IMR-90 (cell line): ENCODE measurements around the gene XYLB. TPM values are rescaled to one million over a fixed set of nuclear protein-coding genes. Genes with fewer than 3 reads are reported as not detected.

Source experiments
- ATAC-seq: fragments of 200-7000 bp; cut with Tn5 transposase; 2 replicates; pipeline ENCODE4 v1.9.1; 2020; ENCODE audit warnings: low read depth, mild to moderate bottlenecking, moderate library complexity
- BruUV-seq: library from RNA; stranded (reverse); fragments of 400-500 nt; replicated peaks from 2 replicates; lab custom pipeline; 2021; lab: Mats Ljungman, UMichigan
- CTCF ChIA-PET: fragments of 300-600 bp; formaldehyde crosslinking; extraction: SDS; loops from one replicate; lab custom pipeline; 2021; ENCODE audit warnings: antibody characterized with exemption; lab: Yijun Ruan, JAX
- POLR2A ChIA-PET: fragments of 300-600 bp; sonication (Branson Sonifier 250); formaldehyde crosslinking; loops from one replicate; lab custom pipeline; 2022; ENCODE audit warnings: antibody characterized with exemption; ENCODE audit not compliant: unreplicated experiment; lab: Charles Lee
- DNase-seq: peaks from one replicate; pipeline ENCODE4 v3.0.0; 2013
- H2AFZ ChIP-seq: replicated peaks from 2 replicates; pipeline ENCODE3; 2013; ENCODE audit warnings: low read length, mild to moderate bottlenecking; ENCODE audit not compliant: poor library complexity
- H2AK5ac ChIP-seq: 2 replicates; pipeline ENCODE4 v1.6.1; 2013; ENCODE audit warnings: low read depth, low read length, inconsistent platforms
- H2AK9ac ChIP-seq: replicated peaks from 2 replicates; pipeline ENCODE3; 2013; ENCODE audit warnings: mild to moderate bottlenecking, low read depth, low read length, moderate library complexity; ENCODE audit not compliant: poor library complexity
- H2BK120ac ChIP-seq: 2 replicates; pipeline ENCODE4 v1.6.1; 2013; ENCODE audit warnings: low read depth, low read length, inconsistent platforms
- H2BK15ac ChIP-seq: 3 replicates; pipeline ENCODE4 v1.6.1; 2013; ENCODE audit warnings: low read depth, low read length, inconsistent platforms
- H2BK20ac ChIP-seq: 2 replicates; pipeline ENCODE4 v1.6.1; 2013; ENCODE audit warnings: low read depth, mild to moderate bottlenecking, inconsistent platforms, low read length, moderate library complexity
- H2BK5ac ChIP-seq: 2 replicates; pipeline ENCODE4 v1.6.1; 2013; ENCODE audit warnings: mild to moderate bottlenecking, low read depth, low read length, inconsistent platforms; ENCODE audit not compliant: poor library complexity, severe bottlenecking
- H3K14ac ChIP-seq: replicated peaks from 2 replicates; pipeline ENCODE4 v1.6.1; 2013; ENCODE audit warnings: low read depth, low read length, inconsistent platforms
- H3K18ac ChIP-seq: 2 replicates; pipeline ENCODE4 v1.6.1; 2013; ENCODE audit warnings: low read depth, low read length, control low read depth
- H3K23ac ChIP-seq: 2 replicates; pipeline ENCODE4 v1.6.1; 2013; ENCODE audit warnings: low read depth, low read length, inconsistent platforms
- H3K27ac ChIP-seq: 2 replicates; pipeline ENCODE4 v1.5.1; 2013; ENCODE audit warnings: mild to moderate bottlenecking, control low read depth, low read length; ENCODE audit not compliant: insufficient read depth
- H3K27me3 ChIP-seq: 2 replicates; pipeline ENCODE4 v1.6.1; 2013; ENCODE audit warnings: low read length; ENCODE audit not compliant: control insufficient read depth, insufficient read depth
- H3K36me3 ChIP-seq: 2 replicates; pipeline ENCODE4 v1.6.1; 2013; ENCODE audit warnings: low read length, mixed read lengths; ENCODE audit not compliant: control insufficient read depth, insufficient read depth
- H3K4ac ChIP-seq: 2 replicates; pipeline ENCODE4 v1.6.1; 2013; ENCODE audit warnings: low read depth, low read length, inconsistent platforms
- H3K4me1 ChIP-seq: 2 replicates; pipeline ENCODE4 v1.6.1; 2013; ENCODE audit warnings: low read length, mixed read lengths; ENCODE audit not compliant: control insufficient read depth, insufficient read depth
- H3K4me2 ChIP-seq: 2 replicates; pipeline ENCODE4 v1.6.1; 2013; ENCODE audit warnings: low read depth, mild to moderate bottlenecking, control low read depth, low read length, moderate library complexity
- H3K4me3 ChIP-seq: 2 replicates; pipeline ENCODE4 v1.5.1; 2013; ENCODE audit warnings: low read depth, mild to moderate bottlenecking, control low read depth, low read length, moderate library complexity; ENCODE audit not compliant: insufficient read depth
- H3K56ac ChIP-seq: 2 replicates; pipeline ENCODE4 v1.6.1; 2013; ENCODE audit warnings: low read length, inconsistent platforms; ENCODE audit not compliant: insufficient read depth; ENCODE audit errors: extremely low read depth
- H3K79me1 ChIP-seq, 2 experiments: 2 replicates each; pipeline ENCODE4 v1.6.1; 2013; ENCODE audit warnings: low read length in 2 of 2, inconsistent platforms in 1 of 2, low read depth in 1 of 2
- H3K9ac ChIP-seq: 2 replicates; pipeline ENCODE4 v1.6.1; 2013; ENCODE audit warnings: low read depth, low read length, control low read depth
- H3K9me1 ChIP-seq: 2 replicates; pipeline ENCODE4 v1.6.1; 2013; ENCODE audit warnings: low read length, inconsistent platforms; ENCODE audit not compliant: insufficient read depth
- H3K9me3 ChIP-seq: 2 replicates; pipeline ENCODE4 v1.6.1; 2013; ENCODE audit warnings: low read length; ENCODE audit not compliant: control insufficient read depth, insufficient read depth
- H4K20me1 ChIP-seq: 2 replicates; pipeline ENCODE4 v1.6.1; 2013; ENCODE audit warnings: low read length, inconsistent platforms; ENCODE audit not compliant: insufficient read depth
- H4K5ac ChIP-seq: 2 replicates; pipeline ENCODE4 v1.6.1; 2013; ENCODE audit warnings: mild to moderate bottlenecking, low read depth, low read length, control low read depth
- H4K8ac ChIP-seq, 2 experiments: 2 replicates each; pipeline ENCODE4 v1.6.1; 2013; ENCODE audit warnings: low read depth in 2 of 2, low read length in 2 of 2, control low read depth in 1 of 2, inconsistent platforms in 1 of 2
- H4K91ac ChIP-seq: 2 replicates; pipeline ENCODE4 v1.6.1; 2013; ENCODE audit warnings: low read depth, low read length, inconsistent platforms; ENCODE audit not compliant: insufficient read depth
- CEBPB ChIP-seq: IDR thresholded peaks from 2 replicates; pipeline ENCODE4 v1.6.1; 2012; ENCODE audit warnings: low read depth, low read length, improper control_type of control experiment
- MAZ ChIP-seq: IDR thresholded peaks from 2 replicates; pipeline ENCODE4 v1.6.1; 2012; ENCODE audit warnings: low read depth, mild to moderate bottlenecking, low read length, improper control_type of control experiment, moderate library complexity, borderline replicate concordance
- WGBS, 2 experiments: methylation state at CpG; one replicate each; pipeline versions ENCODE4 v1.1.5 to v1.1.7; 2013; ENCODE audit warnings: missing lambda C conversion rate in 2 of 2; ENCODE audit not compliant: insufficient read length in 1 of 2; ENCODE audit errors: extremely low coverage in 2 of 2; 5-methylcytosine and 5-hydroxymethylcytosine counted together
- dilution Hi-C: fragments of 300-500 bp; cut with HindIII; formaldehyde crosslinking; loops from one replicate; pipeline ENCODE4 v1.14.3; 2018; ENCODE audit warnings: low sequenced_read_pairs; ENCODE audit not compliant: unreplicated experiment
- in situ Hi-C: fragments of 300-500 bp; cut with MboI; formaldehyde crosslinking; loops from 3 replicates; pipeline ENCODE4 v1.14.3; 2019; ENCODE audit warnings: low sequenced_read_pairs, inconsistent platforms, mixed read lengths
- intact Hi-C: fragments of 100-400 bp; cut with micrococcal nuclease; formaldehyde crosslinking; loops from 2 replicates; pipeline ENCODE4 v1.10.0; 2022
- polyA plus RNA-seq, 3 experiments: library from polyadenylated mRNA; depleted of rRNA; stranded (reverse); fragments of >200 nt; gene quantifications; 2 replicates each; pipeline ENCODE4 v1.2.3, GENCODE V29; 2012; ENCODE audit warnings: low replicate concordance in 1 of 3
- total RNA-seq: library from RNA; depleted of rRNA; stranded (reverse); fragments of >200 nt; gene quantifications from 2 replicates; pipeline ENCODE4 v1.2.3, GENCODE V29; 2012

Gene XYLB
- total and polyA plus RNA-seq, 2 of the 4 experiments (the other 2 are of a cell fraction): 3.0 to 3.4 TPM

GRCh38 chr3:38360345-38360744 lies 13.8 kb downstream of the XYLB start:
- H3K27ac ChIP-seq: no peak overlapping the region
- in situ Hi-C loops: no loop called here
- no peak overlapping the region for H3K18ac ChIP-seq
- peaks cover 3% of the 10 kb centered on the region in 2 experiments; a peak in 1 of 4 replicates for H3K79me1 ChIP-seq
- H2BK120ac ChIP-seq: no peak overlapping the region
- dilution Hi-C loops: loop anchor here (25.0 kb wide), 1 partner anchor 127 kb away; the partner anchor contains the start of gene EXOG
- H3K23ac ChIP-seq: no peak overlapping the region
- H4K20me1 ChIP-seq: no peaks in the 10 kb centered on the region
- DNase-seq: no peak
- H2AK5ac ChIP-seq: no peak overlapping the region
- peaks cover 5% of the 10 kb centered on the region for H3K36me3 ChIP-seq
- no peak overlapping the region for H2AFZ ChIP-seq
- no peak overlapping the region for H3K4me3 ChIP-seq
- H3K9me3 ChIP-seq: no peaks in the 10 kb centered on the region
- no peak overlapping the region for H3K4me2 ChIP-seq
- no peaks in the 10 kb centered on the region for H3K27me3 ChIP-seq
- H2AK9ac ChIP-seq: no peak overlapping the region
- H3K4me1 ChIP-seq: no peaks in the 10 kb centered on the region
- ATAC-seq: no peak
- H4K5ac ChIP-seq: no peak overlapping the region
- no peak overlapping the region for H2BK15ac ChIP-seq
- H4K8ac ChIP-seq: no peak overlapping the region
- no peak overlapping the region for H3K4ac ChIP-seq
- intact Hi-C loops: no loop called here
- H2BK20ac ChIP-seq: no peak overlapping the region
- H4K91ac ChIP-seq: no peak overlapping the region
- ChIA-PET CTCF (no interaction called here), POLR2A (no interaction called here)
- H3K9me1 ChIP-seq: no peaks in the 10 kb centered on the region
- H2BK5ac ChIP-seq: no peak overlapping the region
- H3K9ac ChIP-seq: no peak overlapping the region
- WGBS, 2 experiments: no CpG with 5 or more reads among the region's 3 CpGs
- BruUV-seq: no TSS peak
- H3K56ac ChIP-seq: no peak overlapping the region
- H3K14ac ChIP-seq: no peak overlapping the region
- no peak for TF ChIP-seq MAZ
- no peak for TF ChIP-seq CEBPB
